ENCODE data around the gene REPS2.
A peak's percentile ranks its signal among the peaks of the same experiment; 100 is the strongest.
"Not testable (repeated sequence)": the region's sequence is repeated elsewhere in the genome, so short reads cannot be mapped to it uniquely, and the experiment has no call there.

REPS2 gene

DNA sequence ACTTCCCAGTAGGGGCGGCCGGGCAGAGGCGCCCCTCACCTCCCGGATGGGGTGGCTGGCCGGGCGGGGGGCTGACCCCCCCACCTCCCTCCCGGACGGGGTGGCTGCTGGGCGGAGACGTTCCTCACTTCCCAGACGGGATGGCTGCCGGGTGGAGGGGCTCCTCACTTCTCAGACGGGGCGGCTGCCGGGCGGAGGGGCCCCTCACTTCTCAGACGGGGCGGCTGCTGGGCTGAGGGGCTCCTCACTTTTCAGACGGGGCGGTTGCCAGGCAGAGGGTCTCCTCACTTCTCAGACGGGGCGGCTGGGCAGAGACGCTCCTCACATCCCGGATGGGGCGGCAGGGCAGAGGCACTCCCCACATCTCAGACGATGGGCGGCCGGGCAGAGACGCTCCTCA, 22.3 kb downstream of the REPS2 start:
- not testable (repeated sequence) for H3K4me2 ChIP-seq (ENCODE audit: low read length, poor library complexity, severe bottlenecking); H3K27ac ChIP-seq (ENCODE audit: low read length, poor library complexity, severe bottlenecking); H3K36me3 ChIP-seq (ENCODE audit: control insufficient read depth in 1 of 2, insufficient read depth in 2 of 2, low read depth in 1 of 2, low read length in 2 of 2); H2BK15ac ChIP-seq (ENCODE audit: low read depth, poor library complexity, severe bottlenecking); H3K27me3 ChIP-seq (ENCODE audit: control insufficient read depth in 1 of 2, insufficient read depth in 1 of 2, low read length in 2 of 2); H2BK5ac ChIP-seq (ENCODE audit: low read depth, low read length, poor library complexity, severe bottlenecking); H4K91ac ChIP-seq (ENCODE audit: low read length); H2BK12ac ChIP-seq (ENCODE audit: low read length in 2 of 2); H3K14ac ChIP-seq (ENCODE audit: low read length in 2 of 2); H3K4ac ChIP-seq (ENCODE audit: low read depth in 1 of 2, low read length in 2 of 2); H2AFZ ChIP-seq (ENCODE audit: low read depth, low read length); H3K23ac ChIP-seq (ENCODE audit: low read length in 2 of 2); H2BK120ac ChIP-seq (ENCODE audit: low read depth, low read length); H3K9ac ChIP-seq (ENCODE audit: low read length); H3K79me1 ChIP-seq (replicated peaks; ENCODE audit: low read length, poor library complexity, severe bottlenecking); H3K4me1 ChIP-seq (ENCODE audit: control insufficient read depth, insufficient read depth, low read depth, low read length); H2AK5ac ChIP-seq (ENCODE audit: low read length, severe bottlenecking); DNase-seq; H4K8ac ChIP-seq (ENCODE audit: low read length); H3K18ac ChIP-seq (ENCODE audit: low read depth in 1 of 2, low read length in 2 of 2); H3K4me3 ChIP-seq (ENCODE audit: insufficient read depth in 1 of 2, low read depth in 1 of 2, low read length in 2 of 2); H3K9me3 ChIP-seq (ENCODE audit: control insufficient read depth, low read length)
- WGBS = 97% methylated on average over 6 of the region's 29 CpGs

DNA sequence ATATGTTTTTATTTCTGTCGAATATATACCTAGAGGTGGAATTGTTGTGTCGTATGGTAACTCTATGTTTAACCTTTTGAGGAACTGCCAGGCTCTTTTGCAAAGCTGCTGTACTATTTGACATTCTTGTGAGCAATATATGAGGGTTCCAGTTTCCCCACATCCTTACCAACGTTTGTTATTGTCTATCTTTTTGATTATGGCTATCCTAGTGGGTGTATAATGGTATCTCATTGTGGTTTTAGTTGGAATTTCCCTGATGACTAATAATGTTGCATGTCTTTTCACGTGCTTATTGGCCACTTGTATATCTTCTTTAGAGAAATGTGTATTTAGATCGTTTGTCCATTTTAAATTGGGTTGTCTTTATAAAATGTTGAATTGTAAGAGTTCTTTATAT, 24.5 kb downstream of the REPS2 start:
- H3K14ac ChIP-seq (ENCODE audit: low read length in 2 of 2) = no peak overlapping the region
- 75% methylated on average over 2 of the region's 5 CpGs for WGBS
- DNase-seq = peak; percentile 10
- no peak overlapping the region for H3K4ac ChIP-seq (ENCODE audit: low read depth in 1 of 2, low read length in 2 of 2)
- no peak overlapping the region for H2AFZ ChIP-seq (ENCODE audit: low read depth, low read length)
- no peak overlapping the region for H2BK15ac ChIP-seq (ENCODE audit: low read depth, poor library complexity, severe bottlenecking)
- H3K79me1 ChIP-seq (replicated peaks; ENCODE audit: low read length, poor library complexity, severe bottlenecking) = no peaks in the 10 kb centered on the region
- no peak overlapping the region for H4K8ac ChIP-seq (ENCODE audit: low read length)
- H3K9me3 ChIP-seq (ENCODE audit: control insufficient read depth, low read length) = no peaks in the 10 kb centered on the region
- H3K4me3 ChIP-seq (ENCODE audit: insufficient read depth in 1 of 2, low read depth in 1 of 2, low read length in 2 of 2) = no peak overlapping the region
- H2BK12ac ChIP-seq (ENCODE audit: low read length in 2 of 2) = no peak overlapping the region
- H4K91ac ChIP-seq (ENCODE audit: low read length) = no peak overlapping the region
- no peak overlapping the region for H3K4me2 ChIP-seq (ENCODE audit: low read length, poor library complexity, severe bottlenecking)
- H3K27me3 ChIP-seq (ENCODE audit: control insufficient read depth in 1 of 2, insufficient read depth in 1 of 2, low read length in 2 of 2) = peaks cover 0 to 3% of the 10 kb centered on the region in 2 experiments
- no peak overlapping the region for H2BK120ac ChIP-seq (ENCODE audit: low read depth, low read length)
- H3K4me1 ChIP-seq (ENCODE audit: control insufficient read depth, insufficient read depth, low read depth, low read length) = no peaks in the 10 kb centered on the region
- H3K27ac ChIP-seq (ENCODE audit: low read length, poor library complexity, severe bottlenecking) = no peak overlapping the region
- no peak overlapping the region for H2BK5ac ChIP-seq (ENCODE audit: low read depth, low read length, poor library complexity, severe bottlenecking)
- H3K9ac ChIP-seq (ENCODE audit: low read length) = no peak overlapping the region
- no peak overlapping the region for H3K23ac ChIP-seq (ENCODE audit: low read length in 2 of 2)
- H3K18ac ChIP-seq (ENCODE audit: low read depth in 1 of 2, low read length in 2 of 2) = no peak overlapping the region
- H2AK5ac ChIP-seq (ENCODE audit: low read length, severe bottlenecking) = no peak overlapping the region
- no peaks in the 10 kb centered on the region for H3K36me3 ChIP-seq (ENCODE audit: control insufficient read depth in 1 of 2, insufficient read depth in 2 of 2, low read depth in 1 of 2, low read length in 2 of 2)

DNA sequence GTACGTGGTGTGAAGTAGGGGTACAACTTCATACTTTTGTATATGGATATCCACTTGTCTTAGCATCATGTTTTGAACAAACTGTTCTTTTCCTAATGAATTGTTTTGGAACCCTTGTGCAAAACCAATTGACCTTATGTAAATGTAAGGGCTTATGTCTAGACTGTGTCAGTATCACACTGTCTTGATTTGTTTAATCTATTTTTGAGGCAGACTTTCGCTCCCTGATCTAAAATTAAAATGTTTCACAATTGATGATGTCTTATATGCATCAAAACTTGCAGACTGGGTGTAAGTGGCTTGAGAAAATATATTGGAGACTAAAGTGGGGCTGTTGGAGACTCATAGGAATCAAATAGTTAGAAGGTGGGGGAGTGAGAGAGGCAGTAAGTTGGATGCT, 25.2 kb downstream of the REPS2 start:
- Histone ChIP-seq H3K4me1 (ENCODE audit: control insufficient read depth, insufficient read depth, low read depth, low read length) (no peaks in the 10 kb centered on the region), H2BK12ac (ENCODE audit: low read length in 2 of 2) (no peak overlapping the region), H3K9ac (ENCODE audit: low read length) (no peak overlapping the region), H2BK15ac (ENCODE audit: low read depth, poor library complexity, severe bottlenecking) (no peak overlapping the region), H3K4me2 (ENCODE audit: low read length, poor library complexity, severe bottlenecking) (no peak overlapping the region), H3K27ac (ENCODE audit: low read length, poor library complexity, severe bottlenecking) (no peak overlapping the region), H3K36me3 (ENCODE audit: control insufficient read depth in 1 of 2, insufficient read depth in 2 of 2, low read depth in 1 of 2, low read length in 2 of 2) (no peaks in the 10 kb centered on the region), H2BK5ac (ENCODE audit: low read depth, low read length, poor library complexity, severe bottlenecking) (no peak overlapping the region), H2AFZ (ENCODE audit: low read depth, low read length) (no peak overlapping the region), H3K9me3 (ENCODE audit: control insufficient read depth, low read length) (no peaks in the 10 kb centered on the region), H3K14ac (ENCODE audit: low read length in 2 of 2) (no peak overlapping the region), H3K4ac (ENCODE audit: low read depth in 1 of 2, low read length in 2 of 2) (no peak overlapping the region), H4K8ac (ENCODE audit: low read length) (no peak overlapping the region), H3K27me3 (ENCODE audit: control insufficient read depth in 1 of 2, insufficient read depth in 1 of 2, low read length in 2 of 2) (peaks cover 0 to 3% of the 10 kb centered on the region in 2 experiments), H3K18ac (ENCODE audit: low read depth in 1 of 2, low read length in 2 of 2) (no peak overlapping the region), H4K91ac (ENCODE audit: low read length) (no peak overlapping the region), H2AK5ac (ENCODE audit: low read length, severe bottlenecking) (no peak overlapping the region), H3K4me3 (ENCODE audit: insufficient read depth in 1 of 2, low read depth in 1 of 2, low read length in 2 of 2) (no peak overlapping the region), H3K23ac (ENCODE audit: low read length in 2 of 2) (no peak overlapping the region), H2BK120ac (ENCODE audit: low read depth, low read length) (no peak overlapping the region), H3K79me1 (replicated peaks; ENCODE audit: low read length, poor library complexity, severe bottlenecking) (no peaks in the 10 kb centered on the region)
- no peak for DNase-seq
- 60% methylated on average over 1 of the region's 2 CpGs for WGBS

DNA sequence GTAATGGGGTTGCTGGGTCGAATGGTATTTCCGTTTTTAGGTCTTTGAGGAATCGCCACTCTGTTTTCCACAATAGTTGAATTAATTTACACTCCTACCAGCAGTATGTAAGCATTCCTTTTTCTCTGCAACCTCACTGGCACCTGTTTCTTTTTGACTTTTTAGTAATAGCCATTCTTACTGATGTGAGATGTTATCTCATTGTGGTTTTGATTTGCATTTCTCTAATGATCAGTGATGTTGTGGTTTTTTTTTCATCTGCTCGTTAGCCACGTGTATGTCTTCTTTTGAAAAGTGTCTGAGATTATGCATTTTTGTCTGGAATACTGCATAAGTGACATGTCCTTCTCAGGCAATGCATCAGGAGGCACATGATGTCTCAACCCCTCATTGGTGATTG, 28.8 kb downstream of the REPS2 start:
- peaks cover 0 to 5% of the 10 kb centered on the region in 2 experiments for H3K27me3 ChIP-seq (ENCODE audit: control insufficient read depth in 1 of 2, insufficient read depth in 1 of 2, low read length in 2 of 2)
- H3K18ac ChIP-seq (ENCODE audit: low read depth in 1 of 2, low read length in 2 of 2) = no peak overlapping the region
- H2BK5ac ChIP-seq (ENCODE audit: low read depth, low read length, poor library complexity, severe bottlenecking) = no peak overlapping the region
- no peaks in the 10 kb centered on the region for H3K4me1 ChIP-seq (ENCODE audit: control insufficient read depth, insufficient read depth, low read depth, low read length)
- no peak overlapping the region for H4K8ac ChIP-seq (ENCODE audit: low read length)
- H3K4ac ChIP-seq (ENCODE audit: low read depth in 1 of 2, low read length in 2 of 2) = no peak overlapping the region
- no peak overlapping the region for H2BK120ac ChIP-seq (ENCODE audit: low read depth, low read length)
- no peaks in the 10 kb centered on the region for H3K79me1 ChIP-seq (replicated peaks; ENCODE audit: low read length, poor library complexity, severe bottlenecking)
- H4K91ac ChIP-seq (ENCODE audit: low read length) = no peak overlapping the region
- H3K4me2 ChIP-seq (ENCODE audit: low read length, poor library complexity, severe bottlenecking) = no peak overlapping the region
- no peak overlapping the region for H3K9ac ChIP-seq (ENCODE audit: low read length)
- H2BK12ac ChIP-seq (ENCODE audit: low read length in 2 of 2) = no peak overlapping the region
- H2AK5ac ChIP-seq (ENCODE audit: low read length, severe bottlenecking) = no peak overlapping the region
- H3K9me3 ChIP-seq (ENCODE audit: control insufficient read depth, low read length) = no peaks in the 10 kb centered on the region
- no peak overlapping the region for H3K14ac ChIP-seq (ENCODE audit: low read length in 2 of 2)
- H2BK15ac ChIP-seq (ENCODE audit: low read depth, poor library complexity, severe bottlenecking) = no peak overlapping the region
- DNase-seq = no peak
- H3K4me3 ChIP-seq (ENCODE audit: insufficient read depth in 1 of 2, low read depth in 1 of 2, low read length in 2 of 2) = no peak overlapping the region
- WGBS = 72% methylated on average over 4 of the region's 5 CpGs
- H3K27ac ChIP-seq (ENCODE audit: low read length, poor library complexity, severe bottlenecking) = no peak overlapping the region
- H3K23ac ChIP-seq (ENCODE audit: low read length in 2 of 2) = no peak overlapping the region
- H2AFZ ChIP-seq (ENCODE audit: low read depth, low read length) = no peak overlapping the region
- H3K36me3 ChIP-seq (ENCODE audit: control insufficient read depth in 1 of 2, insufficient read depth in 2 of 2, low read depth in 1 of 2, low read length in 2 of 2) = no peaks in the 10 kb centered on the region

Data from mesenchymal stem cell (in vitro differentiated cells and primary cell).